A549 (cell line): ENCODE results near the gene PLEKHA6. TPM values are rescaled to one million over a fixed set of nuclear protein-coding genes. Genes with fewer than 3 reads are reported as not detected.

Experiments used
- ATAC-seq, 2 experiments: fragments of 200-7000 bp in 1 of 2; fragments of >200 bp in 1 of 2; cut with Nextera tagmentation in 1 of 2; cut with Tn5 transposase in 1 of 2; 3 replicates each; pipeline versions ENCODE4 v1.8.0 to v1.9.1; 2018 to 2020; ENCODE audit warnings: mild to moderate bottlenecking in 1 of 2, moderate library complexity in 1 of 2
- CTCF ChIA-PET: fragments of 300-600 bp; sonication (Branson Sonifier 250); formaldehyde crosslinking; extraction: SDS; loops from one replicate; lab custom pipeline; 2021; ENCODE audit warnings: antibody characterized with exemption, inconsistent platforms; lab: Yijun Ruan, JAX
- POLR2A ChIA-PET: fragments of 350-600 bp; formaldehyde crosslinking; extraction: SDS; loops from one replicate; lab custom pipeline; 2021; ENCODE audit warnings: antibody characterized with exemption, inconsistent platforms; lab: Yijun Ruan, JAX
- DNase-seq, 2 experiments: peaks; one replicate each; pipeline versions ENCODE4 v3.0.0 to v3.0.0-alpha.2; 2011 to 2016; ENCODE audit warnings: low read depth in 1 of 2, low spot score in 1 of 2
- FAIRE-seq: peaks from 2 replicates; lab custom pipeline; 2011; peaks lifted over from hg19 to GRCh38; lab: Jason Lieb, UNC
- H3K27ac ChIP-seq, 2 experiments: fragments of >200 bp; sonication (Bioruptor Twin); formaldehyde crosslinking; 3 replicates each; pipeline ENCODE4 v1.5.1; 2016 to 2017
- H3K4me1 ChIP-seq: fragments of >200 bp; sonication (Bioruptor Twin); formaldehyde crosslinking; 3 replicates; pipeline ENCODE4 v1.6.1; 2016
- H3K4me2 ChIP-seq: fragments of >200 bp; sonication (Bioruptor Twin); formaldehyde crosslinking; 3 replicates; pipeline ENCODE4 v1.6.1; 2016
- H3K4me3 ChIP-seq: fragments of >200 bp; sonication (Bioruptor Twin); formaldehyde crosslinking; 3 replicates; pipeline ENCODE4 v1.5.1; 2016
- H3K9me3 ChIP-seq: fragments of >200 bp; sonication (Bioruptor Twin); formaldehyde crosslinking; 3 replicates; pipeline ENCODE4 v1.6.1; 2016
- CEBPB ChIP-seq, 2 experiments: fragments of >200 bp in 1 of 2; sonication (Bioruptor Twin) in 1 of 2; formaldehyde crosslinking in 1 of 2; IDR thresholded peaks; 2 replicates each; pipeline ENCODE4 v1.6.1; 2012 to 2016
- CHD2 ChIP-seq: fragments of 150-350 bp; IDR thresholded peaks from 2 replicates; pipeline ENCODE4 v1.6.1; 2014; ENCODE audit warnings: low read length; ENCODE audit not compliant: partially characterized antibody
- CHD4 ChIP-seq: fragments of 200-600 bp; sonication (generic); IDR thresholded peaks from 2 replicates; pipeline ENCODE4 v1.6.1; 2016; ENCODE audit warnings: antibody characterized with exemption, mild to moderate bottlenecking, borderline replicate concordance
- EHMT2 ChIP-seq: fragments of 200-600 bp; sonication (generic); IDR thresholded peaks from 2 replicates; pipeline ENCODE4 v1.6.1; 2016; ENCODE audit warnings: antibody characterized with exemption, low read depth, mild to moderate bottlenecking, moderate library complexity
- EP300 ChIP-seq, 2 experiments: fragments of >200 bp; sonication (Bioruptor Twin); formaldehyde crosslinking; IDR thresholded peaks; 2 replicates in 1 of 2; 3 replicates in 1 of 2; pipeline ENCODE4 v1.6.1; 2016 to 2017
- ESRRA ChIP-seq: fragments of 150-350 bp; IDR thresholded peaks from 2 replicates; pipeline ENCODE4 v1.6.1; 2014; ENCODE audit warnings: mild to moderate bottlenecking, low read length, borderline replicate concordance
- FOXS1 ChIP-seq: fragments of 250-450 bp; sonication (Bioruptor Pico); IDR thresholded peaks from 2 replicates; pipeline ENCODE4 v1.5.0; 2020; ENCODE audit warnings: mild to moderate bottlenecking, moderate library complexity
- HOXB13 ChIP-seq: fragments of 250-450 bp; sonication (Bioruptor Pico); IDR thresholded peaks from 2 replicates; pipeline ENCODE4 v1.5.0; 2020; ENCODE audit warnings: low read depth, mild to moderate bottlenecking, moderate library complexity
- JUN ChIP-seq, 2 experiments: fragments of >200 bp; sonication (Bioruptor Twin); formaldehyde crosslinking; IDR thresholded peaks; 2 replicates in 1 of 2; 3 replicates in 1 of 2; pipeline ENCODE4 v1.6.1; 2016 to 2017
- JUNB ChIP-seq: fragments of >200 bp; sonication (Bioruptor Twin); formaldehyde crosslinking; IDR thresholded peaks from 2 replicates; pipeline ENCODE4 v1.6.1; 2016
- KDM1A ChIP-seq: fragments of 200-600 bp; sonication (generic); IDR thresholded peaks from 2 replicates; pipeline ENCODE4 v1.6.1; 2016; ENCODE audit warnings: low read depth, mild to moderate bottlenecking
- MAFK ChIP-seq: fragments of 450-650 bp; IDR thresholded peaks from 2 replicates; pipeline ENCODE4 v1.6.1; 2014; ENCODE audit not compliant: partially characterized antibody
- PHF8 ChIP-seq: fragments of 200-600 bp; sonication (generic); IDR thresholded peaks from 2 replicates; pipeline ENCODE4 v1.6.1; 2016; ENCODE audit warnings: low read depth, mild to moderate bottlenecking, antibody characterized with exemption, moderate library complexity, borderline replicate concordance
- RAD21 ChIP-seq, 2 experiments: fragments of >200 bp in 1 of 2; sonication (Bioruptor Twin) in 1 of 2; formaldehyde crosslinking in 1 of 2; IDR thresholded peaks in 1 of 2; conservative IDR thresholded peaks in 1 of 2; 2 replicates in 1 of 2; 3 replicates in 1 of 2; pipeline ENCODE4 v1.6.1; 2012 to 2018; ENCODE audit warnings: inconsistent platforms in 1 of 2
- RARB ChIP-seq: fragments of 250-450 bp; sonication (Bioruptor Pico); IDR thresholded peaks from 2 replicates; pipeline ENCODE4 v1.8.0; 2021; ENCODE audit warnings: mild to moderate bottlenecking, moderate library complexity
- RCOR1 ChIP-seq: fragments of 150-350 bp; IDR thresholded peaks from 2 replicates; pipeline ENCODE4 v1.6.1; 2014; ENCODE audit warnings: antibody characterized with exemption, low read length, low read depth
- SMC3 ChIP-seq: fragments of >200 bp; sonication (Bioruptor Twin); formaldehyde crosslinking; IDR thresholded peaks from 3 replicates; pipeline ENCODE4 v1.6.1; 2018; ENCODE audit warnings: inconsistent platforms
- SREBF2 ChIP-seq: fragments of 450-650 bp; IDR thresholded peaks from 2 replicates; pipeline ENCODE4 v1.6.1; 2014; ENCODE audit warnings: mild to moderate bottlenecking, moderate library complexity
- TFCP2L1 ChIP-seq: fragments of 250-450 bp; sonication (Bioruptor Pico); IDR thresholded peaks from 2 replicates; pipeline ENCODE4 v1.5.0; 2021; ENCODE audit warnings: mild to moderate bottlenecking
- TP53 ChIP-seq: fragments of 250-450 bp; sonication (Bioruptor Pico); IDR thresholded peaks from 2 replicates; pipeline ENCODE4 v1.5.0; 2021; ENCODE audit warnings: mild to moderate bottlenecking, moderate library complexity
- ZSCAN20 ChIP-seq: fragments of 250-450 bp; sonication (Bioruptor Pico); IDR thresholded peaks from 2 replicates; pipeline ENCODE4 v1.8.0; 2022; ENCODE audit warnings: mild to moderate bottlenecking, moderate library complexity
- WGBS: methylation state at CpG from one replicate; pipeline ENCODE4 v1.1.6; 2017; ENCODE audit errors: missing lambda C conversion rate; 5-methylcytosine and 5-hydroxymethylcytosine counted together
- polyA plus RNA-seq, 4 experiments: library from polyadenylated mRNA; depleted of rRNA in 3 of 4; stranded (reverse); fragments of >200 nt; fragmentation: RNase III in 1 of 4; extraction: RNeasy Plus Mini Kit Qiagen cat#74134 plus additional on column Dnase treatment in 1 of 4; gene quantifications; 2 replicates in 3 of 4; 3 replicates in 1 of 4; pipeline ENCODE4 v1.2.3, GENCODE V29; 2011 to 2017
- TF ChIP-seq, protein P1 (sequence below): fragments of 250-450 bp; sonication (Bioruptor Pico); IDR thresholded peaks from 2 replicates; pipeline ENCODE4 v1.5.0; 2020; ENCODE audit warnings: low read depth, mild to moderate bottlenecking, moderate library complexity
- TF ChIP-seq, protein P2 (sequence below): fragments of >200 bp; sonication (Bioruptor Twin); formaldehyde crosslinking; IDR thresholded peaks from 3 replicates; pipeline ENCODE4 v1.5.1; 2016
- TF ChIP-seq, protein P3 (sequence below): fragments of 250-450 bp; sonication (Bioruptor Pico); IDR thresholded peaks from 2 replicates; pipeline ENCODE4 v1.5.0; 2021; ENCODE audit warnings: mild to moderate bottlenecking, moderate library complexity, borderline replicate concordance

The PLEKHA6 gene
- polyA plus RNA-seq, 2 of the 4 experiments (the other 2 are of a cell fraction) = 13.0 to 26.2 TPM

DNA sequence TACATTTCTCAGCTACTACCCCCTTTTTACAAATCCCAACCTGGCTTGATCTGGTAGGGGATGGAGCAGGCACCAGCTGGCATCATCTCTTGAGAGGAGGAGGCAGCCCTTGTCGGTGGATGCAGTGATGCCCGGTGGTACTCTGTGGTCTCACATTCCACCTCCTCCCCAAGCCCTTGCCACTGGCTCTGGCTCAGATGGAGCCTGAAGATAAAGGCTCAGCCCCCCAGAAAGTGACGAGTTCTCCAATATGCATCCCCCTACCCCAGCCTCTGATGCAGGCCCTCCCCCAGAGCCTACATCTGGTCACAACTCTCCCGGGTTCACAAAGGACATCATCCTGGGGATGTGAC lies 142.1 kb downstream of the PLEKHA6 start (continued):
- TF ChIP-seq JUNB = no peak
- no peak for TF ChIP-seq FOXS1 (CRISPR knock-in tag)
- TF ChIP-seq RARB (CRISPR knock-in tag) = no peak
- TF ChIP-seq ZSCAN20 (CRISPR knock-in tag) = no peak
- TF ChIP-seq, protein P1, sequence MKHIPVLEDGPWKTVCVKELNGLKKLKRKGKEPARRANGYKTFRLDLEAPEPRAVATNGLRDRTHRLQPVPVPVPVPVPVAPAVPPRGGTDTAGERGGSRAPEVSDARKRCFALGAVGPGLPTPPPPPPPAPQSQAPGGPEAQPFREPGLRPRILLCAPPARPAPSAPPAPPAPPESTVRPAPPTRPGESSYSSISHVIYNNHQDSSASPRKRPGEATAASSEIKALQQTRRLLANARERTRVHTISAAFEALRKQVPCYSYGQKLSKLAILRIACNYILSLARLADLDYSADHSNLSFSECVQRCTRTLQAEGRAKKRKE = no peak

DNA sequence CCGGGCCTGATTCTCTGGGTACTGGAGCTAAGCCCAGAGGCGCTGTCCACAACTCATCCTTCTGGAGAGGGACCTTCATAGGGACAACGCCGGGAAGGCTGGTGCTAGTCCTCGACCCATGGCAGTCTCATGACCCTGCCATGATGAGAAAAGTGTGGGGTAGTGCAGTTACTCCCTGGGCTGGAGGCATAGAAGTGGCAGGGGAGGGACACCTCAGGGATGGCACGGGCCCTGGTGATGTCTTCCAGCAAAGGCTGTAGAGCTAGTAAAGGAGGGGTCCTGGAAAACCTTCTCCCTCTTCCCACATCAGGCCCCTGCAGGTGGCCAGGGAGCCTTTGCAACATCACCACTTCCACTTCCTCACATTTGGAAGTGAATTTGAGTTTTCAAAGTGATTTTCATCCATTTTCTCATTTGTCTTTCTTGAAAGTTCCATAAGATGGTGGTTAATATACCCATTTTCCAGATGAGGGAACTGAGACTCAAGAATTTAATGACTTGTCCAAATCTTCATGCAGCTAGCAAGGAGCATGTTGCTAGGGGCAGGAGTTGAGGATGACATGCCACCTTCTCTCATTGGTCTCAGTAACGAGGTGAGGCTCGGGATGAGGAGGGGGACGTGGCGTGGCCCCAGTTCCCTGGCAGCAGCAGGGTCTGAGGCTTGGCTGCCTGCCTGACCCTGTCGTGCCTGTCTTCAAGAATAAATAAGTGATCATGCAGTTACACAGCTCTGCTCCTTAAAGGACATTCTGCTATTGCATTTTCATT lies 142.7 kb downstream of the PLEKHA6 start:
- Histone ChIP-seq H3K27ac (no peak overlapping the region), H3K9me3 (no peaks in the 10 kb centered on the region), H3K4me1 (peaks cover 6% of the 10 kb centered on the region; the same call in 2 of the 3 replicates), H3K4me2 (no peak overlapping the region), H3K4me3 (no peak overlapping the region)
- CTCF ChIA-PET = interaction anchor here (0.8 to 8.0 kb wide), 9 partner anchors 11 to 286 kb away, joined by 3 to 133 read pairs (median 7); partner anchors contain the start of gene PLEKHA6
- WGBS = 89% methylated on average over 11 of the region's 11 CpGs
- TF ChIP-seq KDM1A (peak; percentile 82), SMC3 (no peak), ESRRA (no peak)
- TF ChIP-seq, protein P2, sequence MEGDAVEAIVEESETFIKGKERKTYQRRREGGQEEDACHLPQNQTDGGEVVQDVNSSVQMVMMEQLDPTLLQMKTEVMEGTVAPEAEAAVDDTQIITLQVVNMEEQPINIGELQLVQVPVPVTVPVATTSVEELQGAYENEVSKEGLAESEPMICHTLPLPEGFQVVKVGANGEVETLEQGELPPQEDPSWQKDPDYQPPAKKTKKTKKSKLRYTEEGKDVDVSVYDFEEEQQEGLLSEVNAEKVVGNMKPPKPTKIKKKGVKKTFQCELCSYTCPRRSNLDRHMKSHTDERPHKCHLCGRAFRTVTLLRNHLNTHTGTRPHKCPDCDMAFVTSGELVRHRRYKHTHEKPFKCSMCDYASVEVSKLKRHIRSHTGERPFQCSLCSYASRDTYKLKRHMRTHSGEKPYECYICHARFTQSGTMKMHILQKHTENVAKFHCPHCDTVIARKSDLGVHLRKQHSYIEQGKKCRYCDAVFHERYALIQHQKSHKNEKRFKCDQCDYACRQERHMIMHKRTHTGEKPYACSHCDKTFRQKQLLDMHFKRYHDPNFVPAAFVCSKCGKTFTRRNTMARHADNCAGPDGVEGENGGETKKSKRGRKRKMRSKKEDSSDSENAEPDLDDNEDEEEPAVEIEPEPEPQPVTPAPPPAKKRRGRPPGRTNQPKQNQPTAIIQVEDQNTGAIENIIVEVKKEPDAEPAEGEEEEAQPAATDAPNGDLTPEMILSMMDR = no peak
- no peak for ATAC-seq
- FAIRE-seq = no peak
- DNase-seq = no peak
- POLR2A ChIA-PET = no interaction called here

DNA sequence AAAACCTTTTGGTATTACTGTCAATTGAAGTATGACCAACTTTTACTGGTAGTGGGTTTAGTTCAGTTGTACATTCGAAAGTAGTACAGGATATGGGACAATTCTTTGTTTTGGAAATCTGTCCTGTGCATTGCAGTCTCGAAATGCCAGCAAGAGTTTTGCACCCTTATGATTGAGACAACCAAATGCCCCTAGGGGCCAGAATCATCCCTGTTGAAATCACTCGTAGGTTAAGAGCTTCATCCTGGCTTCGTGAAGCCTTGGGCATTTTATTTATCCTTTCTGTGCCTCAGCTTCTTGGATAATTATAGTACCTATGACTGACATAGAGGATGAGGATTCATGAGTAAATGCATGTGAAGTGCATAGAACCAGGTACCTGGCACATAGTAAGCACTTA lies 143.5 kb downstream of the PLEKHA6 start:
- DNase-seq (no peak), ATAC-seq (no peak), FAIRE-seq (no peak)
- no peak overlapping the region for H3K4me3 ChIP-seq
- WGBS = 61% methylated on average over 4 of the region's 4 CpGs
- no peak overlapping the region for H3K27ac ChIP-seq
- TF ChIP-seq RCOR1 (no peak), JUN (IDR thresholded peaks at IDR 0.05) (no peak)
- no peaks in the 10 kb centered on the region for H3K9me3 ChIP-seq
- ChIA-PET CTCF (interaction anchor here (0.8 to 8.0 kb wide), 9 partner anchors 10 to 162 kb away, joined by 3 to 133 read pairs (median 10); partner anchors contain the start of gene PLEKHA6), POLR2A (no interaction called here)
- no peak overlapping the region for H3K4me2 ChIP-seq
- peaks cover 6% of the 10 kb centered on the region; the same call in 2 of the 3 replicates for H3K4me1 ChIP-seq

DNA sequence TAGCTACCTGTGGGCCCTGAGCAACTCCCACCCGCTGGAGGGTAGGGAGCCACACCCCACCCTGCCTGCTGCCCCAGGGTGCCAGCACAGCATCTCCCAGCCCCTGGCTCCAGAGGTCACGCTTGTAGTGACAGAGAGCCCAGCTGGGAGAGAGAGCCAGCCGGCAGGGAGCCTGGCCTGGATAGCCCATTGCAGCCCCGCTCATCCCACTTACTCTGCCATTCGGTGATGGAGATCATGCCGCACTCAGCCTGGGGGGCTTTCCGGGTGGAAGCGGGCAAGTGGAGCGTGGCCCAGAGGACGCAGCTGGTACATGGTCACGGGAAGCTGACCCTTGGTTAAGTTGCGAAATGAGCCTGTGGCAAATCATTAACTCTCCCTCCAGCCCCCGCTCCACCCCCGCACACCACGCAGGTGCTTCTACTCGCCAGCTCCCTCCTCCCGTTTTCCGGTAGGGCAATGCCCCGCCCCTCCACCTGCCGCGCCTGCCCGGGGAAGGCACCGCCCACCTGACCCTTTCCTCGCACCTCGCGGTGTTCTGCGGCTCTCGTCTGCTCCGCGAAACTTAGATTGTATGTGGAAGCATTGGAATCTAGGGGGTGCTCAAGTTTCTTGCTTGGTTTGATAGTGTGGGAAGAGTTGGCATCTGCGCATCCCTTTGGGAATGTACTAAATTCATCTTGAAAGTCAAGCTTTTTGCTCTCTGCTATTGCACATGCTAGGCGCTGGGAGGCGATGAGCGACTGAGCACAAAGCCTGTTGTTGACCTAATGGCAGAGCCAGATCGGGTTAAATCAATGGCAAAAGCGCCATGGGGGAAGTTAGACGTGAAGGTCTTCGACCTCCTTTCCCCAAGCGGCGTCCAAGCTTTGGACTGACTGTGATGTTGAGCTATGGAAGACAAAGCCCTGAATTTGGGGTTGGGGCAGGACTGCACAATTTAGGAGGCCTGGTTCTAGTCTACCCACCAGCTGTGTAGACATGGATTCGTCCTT lies 145.8 kb downstream of the PLEKHA6 start, which contains the start of gene GOLT1A:
Gene GOLT1A, minus strand, starts transcription at position 321 of the 995 bp plus-strand sequence. Its CDS starts 82 bp downstream, at position 239.
- WGBS = 18% methylated on average over 31 of the region's 41 CpGs
- ATAC-seq (peak; percentile 88 to 92), DNase-seq (peak; percentile 78 to 91), FAIRE-seq (peak; percentile 91)
- ChIA-PET CTCF (interaction anchor here (0.6 to 8.0 kb wide), 40 partner anchors 8 to 1437 kb away, joined by 3 to 133 read pairs (median 5); partner anchors contain the start of genes PLEKHA6, REN and SNRPE), POLR2A (no interaction called here)
- Histone ChIP-seq H3K4me3 (peak within 1 kb of the TSS; percentile 54), H3K4me2 (peak within 1 kb of the TSS; percentile 92), H3K27ac (peak within 1 kb of the TSS; percentile 73 to 88), H3K9me3 (no peaks in the 10 kb centered on the region), H3K4me1 (peaks cover 6% of the 10 kb centered on the region; the same call in 2 of the 3 replicates)
- no peak for TF ChIP-seq RARB (CRISPR knock-in tag)
- peak; percentile 85 for TF ChIP-seq CHD2
- TF ChIP-seq, protein P3, sequence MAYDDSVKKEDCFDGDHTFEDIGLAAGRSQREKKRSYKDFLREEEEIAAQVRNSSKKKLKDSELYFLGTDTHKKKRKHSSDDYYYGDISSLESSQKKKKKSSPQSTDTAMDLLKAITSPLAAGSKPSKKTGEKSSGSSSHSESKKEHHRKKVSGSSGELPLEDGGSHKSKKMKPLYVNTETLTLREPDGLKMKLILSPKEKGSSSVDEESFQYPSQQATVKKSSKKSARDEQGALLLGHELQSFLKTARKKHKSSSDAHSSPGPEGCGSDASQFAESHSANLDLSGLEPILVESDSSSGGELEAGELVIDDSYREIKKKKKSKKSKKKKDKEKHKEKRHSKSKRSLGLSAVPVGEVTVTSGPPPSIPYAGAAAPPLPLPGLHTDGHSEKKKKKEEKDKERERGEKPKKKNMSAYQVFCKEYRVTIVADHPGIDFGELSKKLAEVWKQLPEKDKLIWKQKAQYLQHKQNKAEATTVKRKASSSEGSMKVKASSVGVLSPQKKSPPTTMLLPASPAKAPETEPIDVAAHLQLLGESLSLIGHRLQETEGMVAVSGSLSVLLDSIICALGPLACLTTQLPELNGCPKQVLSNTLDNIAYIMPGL (CRISPR knock-in tag) = no peak
- no peak for TF ChIP-seq PHF8
- no peak for TF ChIP-seq CHD4
- peak; percentile 85 to 86 for TF ChIP-seq RAD21 (conservative IDR thresholded peaks at IDR 0.05 in 1 of 2, IDR thresholded peaks at IDR 0.05 in 1 of 2)
- TF ChIP-seq SMC3 = peak; percentile 81
- TF ChIP-seq JUN (IDR thresholded peaks at IDR 0.05) = no peak
- no peak for TF ChIP-seq SREBF2
- TF ChIP-seq TFCP2L1 (CRISPR knock-in tag) = no peak
- TF ChIP-seq MAFK = no peak
- TF ChIP-seq TP53 (CRISPR knock-in tag) = 0 out of 2 replicates have a peak, but pooled peaks have one; percentile 50
- peak; percentile 78 to 89 for TF ChIP-seq CEBPB (IDR thresholded peaks at IDR 0.05)
- TF ChIP-seq EP300 (IDR thresholded peaks at IDR 0.05) = no peak
- 0 out of 2 replicates have a peak, but pooled peaks have one; percentile 41 for TF ChIP-seq EHMT2
- TF ChIP-seq HOXB13 = no peak
- no peak for TF ChIP-seq KDM1A
